Measurements from ENCODE around the gene STK40.

GRCh38 chr1:36359383-36359782 lies 26.3 kb downstream of the STK40 start:
- TF ChIP-seq CTCF (IDR thresholded peaks at IDR 0.05) (no peak), POLR2A (IDR thresholded peaks at IDR 0.05) (no peak)
